Uterus (tissue), 2 donors: ENCODE results near the gene CUTC.

Experiments
- CTCF ChIP-seq, 4 experiments: fragments of 200-600 bp in 2 of 4; fragments of 450-650 bp in 2 of 4; sonication (generic) in 2 of 4; IDR thresholded peaks; one replicate each; pipeline ENCODE4 v1.5.1; 2016 to 2019; ENCODE audit warnings: antibody characterized with exemption in 4 of 4, mild to moderate bottlenecking in 2 of 4, moderate library complexity in 1 of 4
- POLR2A ChIP-seq, 2 donors: fragments of 450-650 bp; IDR thresholded peaks; one replicate each; pipeline ENCODE4 v1.6.1; 2016; ENCODE audit warnings: antibody characterized with exemption in 2 of 2, mild to moderate bottlenecking in 1 of 2, moderate library complexity in 1 of 2

DNA sequence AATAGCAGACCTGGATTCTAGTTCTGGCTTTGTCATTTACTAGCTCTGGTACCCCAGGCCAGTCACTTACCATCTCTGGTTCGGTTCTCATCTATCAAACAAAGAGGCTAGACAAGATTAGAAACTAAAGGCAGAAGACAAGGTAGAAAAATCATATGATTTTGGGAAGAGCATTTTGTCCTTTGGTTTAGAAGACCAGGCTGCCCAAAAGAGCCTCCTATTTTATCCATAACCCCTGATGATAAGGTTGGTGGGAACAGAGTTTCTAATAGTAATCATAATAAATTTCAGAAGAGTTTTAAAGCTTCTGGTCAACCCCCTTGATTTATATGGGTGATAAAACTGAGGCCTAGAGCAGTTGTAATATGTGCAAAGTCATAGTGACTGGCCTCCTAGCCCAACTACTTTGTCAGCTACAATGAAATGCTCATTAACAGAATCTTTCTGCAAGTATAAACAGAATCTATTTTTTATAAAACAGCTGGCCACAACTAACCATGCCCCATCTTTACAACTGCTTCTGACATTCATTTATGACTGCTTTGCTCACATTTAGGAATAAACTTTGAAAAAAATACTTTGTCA, 23.5 kb upstream of the CUTC start:
- no peak for TF ChIP-seq POLR2A (IDR thresholded peaks at IDR 0.05)
- no peak for TF ChIP-seq CTCF (IDR thresholded peaks at IDR 0.05)
